LNCAP (cell line): ENCODE results near the gene ETF1.

Source experiments
- CTCF ChIP-seq: fragments of 450-650 bp; IDR thresholded peaks from 2 replicates; pipeline ENCODE4 v1.5.1; 2017; ENCODE audit warnings: mild to moderate bottlenecking

The ETF1 gene

GRCh38 chr5:138559937-138560336, 16.9 kb upstream of the ETF1 start:
- TF ChIP-seq CTCF = no peak

- no peak for TF ChIP-seq CTCF
Measured at GRCh38 chr5:138557677-138558076, 14.6 kb upstream of the ETF1 start.

- TF ChIP-seq CTCF = no peak
Measured at GRCh38 chr5:138554143-138554542, 11.1 kb upstream of the ETF1 start.

GRCh38 chr5:138553437-138554095, 10.5 kb upstream of the ETF1 start:
- TF ChIP-seq CTCF = no peak

- TF ChIP-seq CTCF = no peak
Measured at GRCh38 chr5:138552657-138553056, 9.6 kb upstream of the ETF1 start.

- TF ChIP-seq CTCF = no peak
Measured at GRCh38 chr5:138549414-138549813, 6.4 kb upstream of the ETF1 start.

GRCh38 chr5:138545919-138546562, 3.0 kb upstream of the ETF1 start:
- TF ChIP-seq CTCF = no peak
